PFSK-1 (cell line): ENCODE results near the gene CHM.

Source experiments
- POLR2AphosphoS5 ChIP-seq: IDR thresholded peaks from 2 replicates; pipeline ENCODE4 v1.6.1; 2012; ENCODE audit warnings: low read depth, mild to moderate bottlenecking, control low read depth, low read length, moderate library complexity
- TAF1 ChIP-seq: IDR thresholded peaks from 2 replicates; pipeline ENCODE4 v1.6.1; 2012; ENCODE audit warnings: low read length, control low read depth, borderline replicate concordance; ENCODE audit not compliant: insufficient read depth
- TF ChIP-seq, protein P1 (sequence below), 2 experiments: IDR thresholded peaks; 2 replicates each; pipeline versions ENCODE4 v1.6.1 to v1.8.0; 2011 to 2012; ENCODE audit warnings: low read depth in 2 of 2, low read length in 2 of 2, control low read depth in 1 of 2, inconsistent platforms in 1 of 2, mild to moderate bottlenecking in 1 of 2, moderate library complexity in 1 of 2; ENCODE audit not compliant: insufficient read depth in 1 of 2

DNA sequence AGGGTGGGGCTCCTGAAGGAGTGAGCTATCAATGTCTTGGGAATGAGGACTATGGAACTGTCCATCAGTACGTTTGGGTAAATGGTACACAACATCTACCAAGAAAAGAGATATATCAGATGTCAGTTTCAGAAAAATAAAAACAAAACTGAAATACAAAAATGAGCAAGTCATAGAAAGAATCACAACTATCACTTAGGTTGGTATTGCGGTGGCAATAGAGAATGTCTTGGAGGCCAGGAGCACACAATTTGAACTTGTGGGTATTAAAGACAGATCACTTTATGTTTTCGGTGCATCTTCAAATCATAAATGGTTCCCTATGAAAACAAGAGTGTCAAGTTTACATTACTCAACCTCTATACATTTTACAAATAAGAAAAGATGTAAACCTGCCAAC lies 176.8 kb downstream of the CHM start:
- TF ChIP-seq POLR2AphosphoS5 = no peak
- TF ChIP-seq, protein P1, sequence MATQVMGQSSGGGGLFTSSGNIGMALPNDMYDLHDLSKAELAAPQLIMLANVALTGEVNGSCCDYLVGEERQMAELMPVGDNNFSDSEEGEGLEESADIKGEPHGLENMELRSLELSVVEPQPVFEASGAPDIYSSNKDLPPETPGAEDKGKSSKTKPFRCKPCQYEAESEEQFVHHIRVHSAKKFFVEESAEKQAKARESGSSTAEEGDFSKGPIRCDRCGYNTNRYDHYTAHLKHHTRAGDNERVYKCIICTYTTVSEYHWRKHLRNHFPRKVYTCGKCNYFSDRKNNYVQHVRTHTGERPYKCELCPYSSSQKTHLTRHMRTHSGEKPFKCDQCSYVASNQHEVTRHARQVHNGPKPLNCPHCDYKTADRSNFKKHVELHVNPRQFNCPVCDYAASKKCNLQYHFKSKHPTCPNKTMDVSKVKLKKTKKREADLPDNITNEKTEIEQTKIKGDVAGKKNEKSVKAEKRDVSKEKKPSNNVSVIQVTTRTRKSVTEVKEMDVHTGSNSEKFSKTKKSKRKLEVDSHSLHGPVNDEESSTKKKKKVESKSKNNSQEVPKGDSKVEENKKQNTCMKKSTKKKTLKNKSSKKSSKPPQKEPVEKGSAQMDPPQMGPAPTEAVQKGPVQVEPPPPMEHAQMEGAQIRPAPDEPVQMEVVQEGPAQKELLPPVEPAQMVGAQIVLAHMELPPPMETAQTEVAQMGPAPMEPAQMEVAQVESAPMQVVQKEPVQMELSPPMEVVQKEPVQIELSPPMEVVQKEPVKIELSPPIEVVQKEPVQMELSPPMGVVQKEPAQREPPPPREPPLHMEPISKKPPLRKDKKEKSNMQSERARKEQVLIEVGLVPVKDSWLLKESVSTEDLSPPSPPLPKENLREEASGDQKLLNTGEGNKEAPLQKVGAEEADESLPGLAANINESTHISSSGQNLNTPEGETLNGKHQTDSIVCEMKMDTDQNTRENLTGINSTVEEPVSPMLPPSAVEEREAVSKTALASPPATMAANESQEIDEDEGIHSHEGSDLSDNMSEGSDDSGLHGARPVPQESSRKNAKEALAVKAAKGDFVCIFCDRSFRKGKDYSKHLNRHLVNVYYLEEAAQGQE (IDR thresholded peaks at IDR 0.05; ENCODE audit: insufficient read depth in 1 of 2, low read depth in 2 of 2, low read length in 2 of 2) = no peak
- TF ChIP-seq TAF1 = no peak
